H9 (cell line): ENCODE results near the gene PER2. TPM values are rescaled to one million over a fixed set of nuclear protein-coding genes. Genes with fewer than 3 reads are reported as not detected.

Source experiments
- DNase-seq: peaks from one replicate; pipeline ENCODE4 v3.0.0-alpha.2; 2017
- H2AFZ ChIP-seq: one replicate; pipeline ENCODE4 v1.6.1; 2013; ENCODE audit warnings: mild to moderate bottlenecking, low read length, control low read depth, moderate library complexity
- H2AK5ac ChIP-seq: 2 replicates; pipeline ENCODE4 v1.6.1; 2013; ENCODE audit warnings: low read length, control low read depth, mixed read lengths; ENCODE audit not compliant: insufficient read length
- H2BK120ac ChIP-seq: one replicate; pipeline ENCODE4 v1.6.1; 2013; ENCODE audit warnings: low read depth, mild to moderate bottlenecking, low read length, control low read depth, inconsistent platforms; ENCODE audit not compliant: poor library complexity, severe bottlenecking
- H2BK12ac ChIP-seq: 2 replicates; pipeline ENCODE4 v1.6.1; 2013; ENCODE audit warnings: low read length, control low read depth, mixed read lengths, low read depth; ENCODE audit not compliant: insufficient read length
- H2BK15ac ChIP-seq: 2 replicates; pipeline ENCODE4 v1.6.1; 2013; ENCODE audit warnings: low read depth, low read length, control low read depth
- H2BK20ac ChIP-seq: one replicate; pipeline ENCODE4 v1.6.1; 2013; ENCODE audit warnings: low read depth, mild to moderate bottlenecking, low read length, control low read depth, inconsistent platforms; ENCODE audit not compliant: poor library complexity, severe bottlenecking
- H2BK5ac ChIP-seq: 2 replicates; pipeline ENCODE4 v1.6.1; 2013; ENCODE audit warnings: low read length, control low read depth, mixed read lengths; ENCODE audit not compliant: insufficient read length
- H3K14ac ChIP-seq: 2 replicates; pipeline ENCODE4 v1.6.1; 2013; ENCODE audit warnings: low read length, control low read depth; ENCODE audit not compliant: insufficient read depth
- H3K18ac ChIP-seq: 2 replicates; pipeline ENCODE4 v1.6.1; 2013; ENCODE audit warnings: low read depth, mild to moderate bottlenecking, mixed read lengths, low read length, control low read depth; ENCODE audit not compliant: insufficient read length
- H3K23ac ChIP-seq: 2 replicates; pipeline ENCODE4 v1.6.1; 2013; ENCODE audit warnings: low read length, control low read depth, mixed read lengths, low read depth; ENCODE audit not compliant: insufficient read length
- H3K23me2 ChIP-seq: 2 replicates; pipeline ENCODE4 v1.6.1; 2013; ENCODE audit warnings: low read depth, mild to moderate bottlenecking, mixed read lengths, low read length, control low read depth; ENCODE audit not compliant: insufficient read length, poor library complexity, severe bottlenecking
- H3K27ac ChIP-seq: 2 replicates; pipeline ENCODE4 v1.5.1; 2013; ENCODE audit warnings: low read length, control low read depth, mixed read lengths, low read depth; ENCODE audit not compliant: insufficient read length
- H3K27me3 ChIP-seq: 2 replicates; pipeline ENCODE4 v1.6.1; 2013; ENCODE audit warnings: low read length, control low read depth, inconsistent platforms; ENCODE audit not compliant: insufficient read depth
- H3K4ac ChIP-seq: 2 replicates; pipeline ENCODE4 v1.6.1; 2013; ENCODE audit warnings: low read depth, mild to moderate bottlenecking, control low read depth, inconsistent platforms, low read length, moderate library complexity
- H3K4me1 ChIP-seq: 2 replicates; pipeline ENCODE4 v1.6.1; 2013; ENCODE audit warnings: low read length, control low read depth, inconsistent platforms; ENCODE audit not compliant: insufficient read depth
- H3K4me2 ChIP-seq: 2 replicates; pipeline ENCODE4 v1.6.1; 2013; ENCODE audit warnings: low read length, control low read depth, mixed read lengths; ENCODE audit not compliant: insufficient read length, insufficient read depth
- H3K56ac ChIP-seq: 2 replicates; pipeline ENCODE4 v1.6.1; 2013; ENCODE audit warnings: low read depth, mild to moderate bottlenecking, mixed read lengths, low read length, control low read depth; ENCODE audit not compliant: insufficient read length
- H3K79me1 ChIP-seq: 2 replicates; pipeline ENCODE4 v1.6.1; 2013; ENCODE audit warnings: low read depth, mild to moderate bottlenecking, moderate library complexity, low read length, control low read depth, inconsistent platforms; ENCODE audit not compliant: insufficient read depth, poor library complexity, severe bottlenecking
- H3K79me2 ChIP-seq: 2 replicates; pipeline ENCODE4 v1.6.1; 2013; ENCODE audit warnings: low read length, control low read depth, inconsistent platforms; ENCODE audit not compliant: insufficient read depth
- H3K9ac ChIP-seq: 2 replicates; pipeline ENCODE4 v1.6.1; 2013; ENCODE audit warnings: low read length, control low read depth, mixed read lengths; ENCODE audit not compliant: insufficient read length; ENCODE audit errors: extremely low read depth
- H3K9me3 ChIP-seq: one replicate; pipeline ENCODE4 v1.6.1; 2013; ENCODE audit warnings: low read depth, low read length, inconsistent platforms; ENCODE audit not compliant: control insufficient read depth
- H3T11ph ChIP-seq: one replicate; pipeline ENCODE4 v1.6.1; 2013; ENCODE audit warnings: mild to moderate bottlenecking, low read length, control low read depth, inconsistent platforms
- H4K20me1 ChIP-seq: one replicate; pipeline ENCODE4 v1.6.1; 2013; ENCODE audit not compliant: control insufficient read depth, insufficient read length, insufficient read depth
- H4K5ac ChIP-seq: 2 replicates; pipeline ENCODE4 v1.6.1; 2013; ENCODE audit warnings: low read depth, mild to moderate bottlenecking, mixed read lengths, low read length, control low read depth; ENCODE audit not compliant: insufficient read length
- H4K8ac ChIP-seq: replicated peaks from 2 replicates; pipeline ENCODE4 v1.6.1; 2013; ENCODE audit warnings: low read length, control low read depth, mixed read lengths, low read depth; ENCODE audit not compliant: insufficient read length
- H4K91ac ChIP-seq: 2 replicates; pipeline ENCODE4 v1.6.1; 2013; ENCODE audit warnings: low read depth, mild to moderate bottlenecking, moderate library complexity, mixed read lengths, low read length, control low read depth; ENCODE audit not compliant: insufficient read length
- H3K27ac Mint-ChIP-seq, 3 experiments: 2 replicates in 2 of 3; 3 replicates in 1 of 3; pipeline ENCODE4 v1.8.0; 2020 to 2021; ENCODE audit warnings: mixed read lengths in 3 of 3, mild to moderate bottlenecking in 1 of 3, moderate library complexity in 1 of 3
- H3K27me3 Mint-ChIP-seq: 2 replicates; pipeline ENCODE4 v1.8.0; 2021; ENCODE audit warnings: low read depth, mild to moderate bottlenecking, moderate library complexity, mixed read lengths
- H3K36me3 Mint-ChIP-seq, 3 experiments: 2 replicates in 2 of 3; 3 replicates in 1 of 3; pipeline ENCODE4 v1.8.0; 2020 to 2021; ENCODE audit warnings: low read depth in 3 of 3, mixed read lengths in 3 of 3; ENCODE audit not compliant: insufficient read depth in 1 of 3
- H3K4me1 Mint-ChIP-seq, 2 experiments: 2 replicates each; pipeline ENCODE4 v1.8.0; 2020; ENCODE audit warnings: mixed read lengths in 2 of 2
- H3K4me3 Mint-ChIP-seq, 2 experiments: 2 replicates in 1 of 2; 3 replicates in 1 of 2; pipeline ENCODE4 v1.8.0; 2020 to 2021; ENCODE audit warnings: mild to moderate bottlenecking in 2 of 2, mixed read lengths in 2 of 2, moderate library complexity in 1 of 2
- H3K9me3 Mint-ChIP-seq, 2 experiments: 2 replicates in 1 of 2; 3 replicates in 1 of 2; pipeline ENCODE4 v1.8.0; 2020; ENCODE audit warnings: mild to moderate bottlenecking in 2 of 2, mixed read lengths in 2 of 2, moderate library complexity in 1 of 2
- CTCF ChIP-seq: fragments of 200-600 bp; sonication (generic); conservative IDR thresholded peaks from 3 replicates; pipeline ENCODE4 v1.8.0; 2021; ENCODE audit warnings: antibody characterized with exemption, mild to moderate bottlenecking
- WGBS: extraction: QIAGEN DNeasy Blood & Tissue Kit; methylation state at CpG from one replicate; pipeline ENCODE4 v1.1.7; 2013; ENCODE audit warnings: missing lambda C conversion rate, low lambda C conversion rate, mixed read lengths; ENCODE audit not compliant: insufficient read length; ENCODE audit errors: extremely low coverage; 5-methylcytosine and 5-hydroxymethylcytosine counted together
- total RNA-seq: library from RNA; stranded (reverse); gene quantifications from 2 replicates; pipeline ENCODE4 v1.2.1, GENCODE V29; 2021

Gene PER2
- total RNA-seq, 1 experiment from 2014 or later: 12.9 TPM

GRCh38 chr2:238313991-238314350 is 25.6 kb upstream of the PER2 start:
- H4K8ac ChIP-seq: no peak overlapping the region
- no peak overlapping the region for H3K4ac ChIP-seq
- H3K27ac Mint-ChIP-seq: no peak overlapping the region
- no peaks in the 10 kb centered on the region for H3K23me2 ChIP-seq
- H4K5ac ChIP-seq: no peak overlapping the region
- no peak overlapping the region for H3T11ph ChIP-seq
- no peak overlapping the region for H3K56ac ChIP-seq
- H2BK15ac ChIP-seq: no peak overlapping the region
- H3K9ac ChIP-seq: no peak overlapping the region
- peaks cover 0 to 4% of the 10 kb centered on the region in 2 experiments; a peak in 3 of 5 replicates for H3K9me3 Mint-ChIP-seq
- H2AFZ ChIP-seq: no peak overlapping the region
- no peak overlapping the region for H3K4me3 Mint-ChIP-seq
- H2BK20ac ChIP-seq: no peak overlapping the region
- no peaks in the 10 kb centered on the region for H4K20me1 ChIP-seq
- H2AK5ac ChIP-seq: no peak overlapping the region
- DNase-seq: no peak
- no peak overlapping the region for H3K18ac ChIP-seq
- no peaks in the 10 kb centered on the region for H3K36me3 Mint-ChIP-seq
- no peak overlapping the region for H2BK12ac ChIP-seq
- H3K23ac ChIP-seq: no peak overlapping the region
- H3K4me1 Mint-ChIP-seq: no peaks in the 10 kb centered on the region
- no peak overlapping the region for H3K4me2 ChIP-seq
- no peak overlapping the region for H4K91ac ChIP-seq
- H3K4me1 ChIP-seq: no peaks in the 10 kb centered on the region
- no peak for TF ChIP-seq CTCF
- no CpG with 5 or more reads among the region's 2 CpGs for WGBS
- H3K79me2 ChIP-seq: no peaks in the 10 kb centered on the region
- no peak overlapping the region for H3K27ac ChIP-seq
- H3K27me3 Mint-ChIP-seq: peaks cover 18% of the 10 kb centered on the region
- H2BK5ac ChIP-seq: no peak overlapping the region
- no peak overlapping the region for H3K14ac ChIP-seq
- H3K9me3 ChIP-seq: no peaks in the 10 kb centered on the region
- no peak overlapping the region for H2BK120ac ChIP-seq
- H3K79me1 ChIP-seq: no peaks in the 10 kb centered on the region
- no peaks in the 10 kb centered on the region for H3K27me3 ChIP-seq
